HCT116 (cell line): Measurements from ENCODE around the gene PTCD3.

Experiments used
- CTCF ChIP-seq, 3 experiments: fragments of 200-600 bp in 1 of 3; sonication (generic) in 1 of 3; IDR thresholded peaks in 2 of 3; conservative IDR thresholded peaks in 1 of 3; 2 replicates each; pipeline ENCODE4 v1.5.1; 2012 to 2017; ENCODE audit warnings: low read depth in 2 of 3, low read length in 2 of 3, antibody characterized with exemption in 1 of 3, borderline replicate concordance in 1 of 3, control low read depth in 1 of 3, mild to moderate bottlenecking in 1 of 3, mixed read lengths in 1 of 3, mixed run types in 1 of 3, moderate library complexity in 1 of 3; ENCODE audit not compliant: insufficient read depth in 1 of 3
- EZH2 ChIP-seq: fragments of 200-600 bp; sonication (generic); IDR thresholded peaks from 2 replicates; pipeline ENCODE4 v1.6.1; 2017; ENCODE audit warnings: antibody characterized with exemption, mixed run types
- POLR2A ChIP-seq: IDR thresholded peaks from 2 replicates; pipeline ENCODE4 v1.7.0; 2011; ENCODE audit warnings: borderline replicate concordance; ENCODE audit not compliant: insufficient read depth, insufficient read length; ENCODE audit errors: extremely low read depth
- RAD21 ChIP-seq: IDR thresholded peaks from 2 replicates; pipeline ENCODE4 v1.6.1; 2012; ENCODE audit warnings: low read depth, mild to moderate bottlenecking
- ZBTB33 ChIP-seq: IDR thresholded peaks from 2 replicates; pipeline ENCODE4 v1.6.1; 2011; ENCODE audit warnings: mild to moderate bottlenecking, low read length, moderate library complexity; ENCODE audit not compliant: insufficient replicate concordance; ENCODE audit errors: extremely low read depth

- TF ChIP-seq CTCF (IDR thresholded peaks at IDR 0.05 in 2 of 3, conservative IDR thresholded peaks at IDR 0.05 in 1 of 3; ENCODE audit: borderline replicate concordance in 1 of 3, insufficient read depth in 1 of 3, low read depth in 2 of 3, low read length in 2 of 3) (no peak), EZH2 (no peak), POLR2A (no peak), RAD21 (no peak), ZBTB33 (no peak)
Measured at GRCh38 chr2:86174445-86174844, 68.4 kb downstream of the PTCD3 start.
